ENCODE results near the gene NFATC1. TPM values are rescaled to one million over a fixed set of nuclear protein-coding genes. Genes with fewer than 3 reads are reported as not detected.
"Not testable (repeated sequence)": the region's sequence is repeated elsewhere in the genome, so short reads cannot be mapped to it uniquely, and the experiment has no call there.

The NFATC1 gene
- total RNA-seq, 1 donor from 2014 or later = 8.1 TPM

DNA sequence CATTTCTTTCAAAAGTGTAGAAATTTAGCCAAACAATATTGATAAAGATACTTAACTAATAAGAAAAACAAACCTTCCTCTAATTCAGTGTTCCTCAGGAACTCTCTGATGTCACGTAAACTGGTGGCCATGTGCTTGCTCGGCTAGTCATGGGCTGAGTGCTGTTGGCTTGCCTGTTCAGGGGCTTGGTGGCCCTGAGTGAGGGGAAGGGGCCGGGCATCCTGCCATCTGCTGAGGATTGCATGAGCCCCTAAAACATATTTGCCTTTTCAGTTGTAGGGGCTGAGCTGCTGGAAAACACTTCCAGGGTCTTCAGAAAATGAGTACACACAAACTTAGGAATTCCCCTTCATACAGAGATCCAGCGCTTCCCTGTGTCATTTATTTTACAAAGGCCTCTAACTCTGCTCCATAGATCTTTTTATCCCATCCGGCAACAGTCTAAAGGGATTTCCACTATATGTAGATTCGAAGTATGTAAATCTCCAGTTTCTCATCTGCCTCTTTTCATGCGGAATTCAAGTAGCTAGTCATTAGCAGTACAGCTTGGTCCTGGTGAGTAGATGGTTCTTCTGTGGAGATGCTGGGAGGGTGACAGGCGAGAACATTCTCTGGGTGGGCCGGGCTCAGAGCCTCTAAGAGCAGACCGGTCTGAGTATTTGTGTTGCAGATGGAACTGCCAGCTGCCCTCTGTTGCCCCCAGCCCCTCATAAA lies 20.1 kb upstream of the NFATC1 start:
- no peaks in the 10 kb centered on the region for H3K27me3 Mint-ChIP-seq (ENCODE audit: unreplicated experiment)
- H3K36me3 Mint-ChIP-seq (ENCODE audit: unreplicated experiment) = peaks cover 10% of the 10 kb centered on the region
- TF ChIP-seq, protein P1, sequence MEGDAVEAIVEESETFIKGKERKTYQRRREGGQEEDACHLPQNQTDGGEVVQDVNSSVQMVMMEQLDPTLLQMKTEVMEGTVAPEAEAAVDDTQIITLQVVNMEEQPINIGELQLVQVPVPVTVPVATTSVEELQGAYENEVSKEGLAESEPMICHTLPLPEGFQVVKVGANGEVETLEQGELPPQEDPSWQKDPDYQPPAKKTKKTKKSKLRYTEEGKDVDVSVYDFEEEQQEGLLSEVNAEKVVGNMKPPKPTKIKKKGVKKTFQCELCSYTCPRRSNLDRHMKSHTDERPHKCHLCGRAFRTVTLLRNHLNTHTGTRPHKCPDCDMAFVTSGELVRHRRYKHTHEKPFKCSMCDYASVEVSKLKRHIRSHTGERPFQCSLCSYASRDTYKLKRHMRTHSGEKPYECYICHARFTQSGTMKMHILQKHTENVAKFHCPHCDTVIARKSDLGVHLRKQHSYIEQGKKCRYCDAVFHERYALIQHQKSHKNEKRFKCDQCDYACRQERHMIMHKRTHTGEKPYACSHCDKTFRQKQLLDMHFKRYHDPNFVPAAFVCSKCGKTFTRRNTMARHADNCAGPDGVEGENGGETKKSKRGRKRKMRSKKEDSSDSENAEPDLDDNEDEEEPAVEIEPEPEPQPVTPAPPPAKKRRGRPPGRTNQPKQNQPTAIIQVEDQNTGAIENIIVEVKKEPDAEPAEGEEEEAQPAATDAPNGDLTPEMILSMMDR (IDR thresholded peaks at IDR 0.05) = no peak
- peaks cover 8% of the 10 kb centered on the region for H3K4me1 Mint-ChIP-seq (ENCODE audit: unreplicated experiment)
- H3K27ac Mint-ChIP-seq (ENCODE audit: unreplicated experiment) = no peak overlapping the region
- H3K9me3 Mint-ChIP-seq (ENCODE audit: unreplicated experiment) = no peaks in the 10 kb centered on the region
- no peak overlapping the region for H3K4me3 Mint-ChIP-seq (ENCODE audit: unreplicated experiment)
- no peak for DNase-seq (ENCODE audit: extremely low spot score, unreplicated experiment)

DNA sequence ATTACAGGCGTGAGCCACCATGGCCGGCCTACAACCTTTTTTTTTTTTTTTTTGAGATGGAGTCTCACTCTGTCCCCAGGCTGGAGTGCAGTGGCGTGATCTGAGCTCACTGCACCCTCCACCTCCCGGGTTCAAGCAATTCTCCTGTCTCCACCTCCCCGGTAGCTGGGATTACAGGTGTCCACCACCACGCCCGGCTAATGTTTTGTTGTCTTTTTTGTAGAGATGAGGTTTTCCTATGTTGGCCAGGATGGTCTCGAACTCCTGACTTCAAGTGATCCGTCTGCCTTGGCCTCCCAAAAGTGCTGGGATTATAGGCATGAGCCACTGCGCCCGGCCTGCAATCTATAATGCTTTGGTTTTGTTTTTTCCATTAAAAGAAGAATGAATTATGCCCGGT lies 19.1 kb upstream of the NFATC1 start:
- not testable (repeated sequence) for H3K27ac Mint-ChIP-seq (ENCODE audit: unreplicated experiment); H3K9me3 Mint-ChIP-seq (ENCODE audit: unreplicated experiment); H3K27me3 Mint-ChIP-seq (ENCODE audit: unreplicated experiment); H3K4me1 Mint-ChIP-seq (ENCODE audit: unreplicated experiment); H3K36me3 Mint-ChIP-seq (ENCODE audit: unreplicated experiment); H3K4me3 Mint-ChIP-seq (ENCODE audit: unreplicated experiment)
- peak; percentile 34 for DNase-seq (ENCODE audit: extremely low spot score, unreplicated experiment)

DNA sequence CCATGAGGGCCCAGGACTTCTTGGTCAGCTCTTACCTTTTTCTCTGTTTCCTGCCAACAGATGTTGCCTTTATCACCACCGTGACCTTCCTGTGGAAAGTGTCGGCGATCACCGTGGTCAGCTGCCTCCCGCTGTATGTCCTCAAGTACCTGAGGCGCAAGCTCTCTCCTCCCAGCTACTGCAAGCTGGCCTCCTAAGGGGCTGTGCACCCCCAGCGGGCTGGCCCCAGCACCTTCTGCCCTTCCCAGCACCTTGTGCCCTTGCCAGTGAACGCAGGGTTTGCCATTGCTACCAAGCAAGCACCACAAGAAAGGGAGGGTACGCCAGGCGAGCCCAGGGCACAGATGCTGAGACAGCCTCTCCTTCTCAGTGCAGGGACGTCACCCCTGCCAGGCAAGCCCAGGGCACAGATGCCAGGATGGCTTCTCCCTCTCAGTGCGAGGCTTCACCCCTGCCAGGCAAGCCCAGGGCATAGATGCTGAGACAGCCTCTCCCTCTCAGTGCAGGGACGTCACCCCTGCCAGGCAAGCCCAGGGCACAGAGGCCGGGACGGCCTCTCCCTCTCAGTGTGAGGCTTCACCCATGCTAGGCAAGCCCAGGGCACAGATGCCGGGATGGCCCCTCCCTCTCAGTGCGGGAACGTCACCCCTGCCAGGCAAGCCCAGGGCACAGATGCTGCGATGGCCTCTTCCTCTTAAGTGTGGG lies 18.4 kb upstream of the NFATC1 start:
- TF ChIP-seq, protein P1 (IDR thresholded peaks at IDR 0.05) = no peak
- no peak overlapping the region for H3K4me3 Mint-ChIP-seq (ENCODE audit: unreplicated experiment)
- H3K4me1 Mint-ChIP-seq (ENCODE audit: unreplicated experiment) = peaks cover 8% of the 10 kb centered on the region
- peaks cover 10% of the 10 kb centered on the region for H3K36me3 Mint-ChIP-seq (ENCODE audit: unreplicated experiment)
- H3K27me3 Mint-ChIP-seq (ENCODE audit: unreplicated experiment) = no peaks in the 10 kb centered on the region
- peak; percentile 67 for DNase-seq (ENCODE audit: extremely low spot score, unreplicated experiment)
- H3K9me3 Mint-ChIP-seq (ENCODE audit: unreplicated experiment) = no peaks in the 10 kb centered on the region
- H3K27ac Mint-ChIP-seq (ENCODE audit: unreplicated experiment) = no peak overlapping the region

DNA sequence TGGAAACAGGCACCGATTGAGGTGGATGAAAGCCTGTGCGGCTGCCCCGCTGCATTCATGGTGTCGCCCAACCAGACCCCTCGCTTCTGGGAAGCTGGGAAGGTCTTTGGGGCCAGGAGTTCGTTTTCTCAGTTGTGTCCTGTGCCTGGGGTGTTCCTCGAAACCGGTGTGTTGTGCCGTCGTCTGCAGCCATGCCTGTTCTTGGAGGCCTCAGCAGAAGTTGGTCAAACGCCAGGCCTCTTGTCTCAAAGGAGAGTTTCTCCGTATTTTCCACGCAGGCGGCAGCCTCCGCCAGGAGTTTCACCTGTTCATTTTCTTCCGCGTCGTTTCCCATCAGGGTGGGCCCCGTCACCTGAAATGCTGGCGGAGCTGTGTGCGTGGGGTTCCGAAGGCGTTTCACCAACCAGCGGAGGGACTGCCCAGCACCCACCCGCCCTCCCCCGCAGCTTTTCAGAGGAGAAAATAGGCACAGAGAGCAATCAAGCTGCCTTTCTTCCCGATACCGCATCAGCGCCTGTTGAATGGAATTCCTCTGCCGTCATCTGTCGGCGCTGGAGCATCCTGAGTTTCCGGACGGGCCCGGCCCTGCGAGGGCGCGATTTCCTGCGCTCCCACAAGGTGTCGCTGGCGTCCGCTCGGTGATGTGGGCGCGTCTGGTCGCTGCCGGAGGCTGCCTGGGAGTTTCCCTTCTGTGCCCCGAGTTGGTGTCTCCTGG lies 17.0 kb upstream of the NFATC1 start:
- no peaks in the 10 kb centered on the region for H3K9me3 Mint-ChIP-seq (ENCODE audit: unreplicated experiment)
- peaks cover 10% of the 10 kb centered on the region for H3K36me3 Mint-ChIP-seq (ENCODE audit: unreplicated experiment)
- H3K27ac Mint-ChIP-seq (ENCODE audit: unreplicated experiment) = no peak overlapping the region
- H3K4me1 Mint-ChIP-seq (ENCODE audit: unreplicated experiment) = peaks cover 7% of the 10 kb centered on the region
- no peaks in the 10 kb centered on the region for H3K27me3 Mint-ChIP-seq (ENCODE audit: unreplicated experiment)
- TF ChIP-seq, protein P1 (IDR thresholded peaks at IDR 0.05) = peak; percentile 96
- H3K4me3 Mint-ChIP-seq (ENCODE audit: unreplicated experiment) = no peak overlapping the region
- DNase-seq (ENCODE audit: extremely low spot score, unreplicated experiment) = peak; percentile 95

DNA sequence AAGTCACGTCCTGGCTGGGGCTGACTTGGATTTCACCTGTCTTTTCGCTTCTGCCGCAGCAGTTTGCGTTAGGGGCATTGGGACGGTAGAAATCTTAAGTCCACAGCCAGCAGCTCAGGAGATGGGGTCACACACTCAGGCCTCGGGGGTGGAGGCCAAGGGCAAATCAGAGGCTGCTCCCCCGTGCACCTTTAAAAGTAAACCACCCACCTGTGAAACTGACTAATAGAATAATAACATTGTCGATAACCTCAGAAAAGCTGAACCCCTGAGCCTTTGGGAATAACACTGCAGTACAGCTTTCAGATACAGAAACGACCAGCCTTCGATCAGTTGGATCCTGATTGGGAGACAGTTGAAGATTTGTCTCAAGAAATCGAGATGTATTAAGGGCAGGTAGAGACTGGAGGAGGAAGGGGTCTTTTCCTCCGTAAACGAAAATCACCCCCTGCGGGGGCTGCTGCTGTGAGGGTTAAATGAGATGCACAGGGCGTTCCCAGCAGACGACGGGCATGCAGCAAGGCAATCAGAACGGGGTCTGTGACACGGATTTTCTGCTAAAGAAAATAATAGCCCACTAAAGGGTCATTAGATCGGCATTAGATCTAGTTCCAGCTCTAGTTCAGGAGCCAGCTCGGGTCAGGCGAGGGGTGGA lies 16.4 kb upstream of the NFATC1 start:
- TF ChIP-seq, protein P1 (IDR thresholded peaks at IDR 0.05) = no peak
- Mint-ChIP-seq H3K4me1 (ENCODE audit: unreplicated experiment) (peaks cover 7% of the 10 kb centered on the region), H3K36me3 (ENCODE audit: unreplicated experiment) (peaks cover 10% of the 10 kb centered on the region), H3K27ac (ENCODE audit: unreplicated experiment) (no peak overlapping the region), H3K27me3 (ENCODE audit: unreplicated experiment) (no peaks in the 10 kb centered on the region), H3K4me3 (ENCODE audit: unreplicated experiment) (no peak overlapping the region), H3K9me3 (ENCODE audit: unreplicated experiment) (no peaks in the 10 kb centered on the region)
- no peak for DNase-seq (ENCODE audit: extremely low spot score, unreplicated experiment)

Measured in osteocyte (in vitro differentiated cells).